GM19025 (cell line): ENCODE data around the gene SLC5A5.
"Not testable (repeated sequence)": the region's sequence is repeated elsewhere in the genome, so short reads cannot be mapped to it uniquely, and the experiment has no call there.

Source experiments
- ATAC-seq: cut with Tn5 transposase; IDR thresholded peaks from one replicate; pipeline ENCODE4 v1.9.1; 2021; ENCODE audit warnings: mild to moderate bottlenecking, low read depth, moderate library complexity; ENCODE audit not compliant: unreplicated experiment

The SLC5A5 gene

DNA sequence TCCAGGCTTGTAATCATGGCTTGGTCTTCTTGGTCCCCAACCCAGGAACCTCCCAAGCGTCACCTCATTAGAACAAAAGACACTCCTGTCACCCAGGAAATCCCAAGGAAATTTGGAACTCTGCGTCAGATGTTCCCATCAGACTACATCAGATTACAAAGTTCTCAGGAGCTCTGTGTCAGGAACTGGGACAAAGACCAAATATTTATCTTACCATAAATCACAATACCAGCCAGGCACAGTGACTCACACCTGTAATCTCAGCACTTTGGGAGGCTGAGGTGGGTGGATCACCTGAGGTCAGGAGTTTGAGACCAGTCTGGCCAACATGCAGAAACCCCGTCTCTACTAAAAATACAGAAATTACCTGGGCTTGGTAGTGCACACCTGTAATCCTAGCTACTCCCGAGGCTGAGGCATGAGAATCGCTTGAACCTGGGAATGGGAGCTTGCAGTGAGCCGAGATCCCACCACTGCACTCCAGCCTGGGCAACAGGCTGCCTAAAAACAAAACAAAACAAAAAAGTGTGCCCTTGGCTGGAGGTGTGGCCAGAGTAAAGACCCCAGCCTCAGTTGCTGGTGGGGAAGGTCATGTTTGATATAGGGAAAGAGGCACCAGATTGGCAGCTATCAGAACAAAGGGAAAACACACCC lies 44.3 kb downstream of the SLC5A5 start:
- no peak for ATAC-seq

DNA sequence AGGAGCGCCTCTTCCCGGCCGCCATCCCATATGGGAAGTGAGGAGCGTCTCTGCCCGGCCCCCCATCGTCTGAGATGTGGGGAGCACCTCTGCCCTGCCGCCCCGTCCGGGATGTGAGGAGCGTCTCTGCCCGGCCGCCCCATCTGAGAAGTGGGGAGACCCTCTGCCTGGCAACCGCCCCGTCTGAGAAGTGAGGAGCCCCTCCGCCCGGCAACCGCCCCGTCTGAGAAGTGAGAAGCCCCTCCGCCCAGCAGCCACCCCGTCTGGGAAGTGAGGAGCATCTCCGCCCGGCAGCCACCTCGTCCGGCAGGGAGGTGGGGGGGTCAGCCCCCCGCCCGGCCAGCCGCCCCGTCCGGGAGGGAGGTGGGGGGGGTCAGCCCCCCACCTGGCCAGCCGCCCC lies 46.4 kb downstream of the SLC5A5 start:
- ATAC-seq, result not testable (repeated sequence)

DNA sequence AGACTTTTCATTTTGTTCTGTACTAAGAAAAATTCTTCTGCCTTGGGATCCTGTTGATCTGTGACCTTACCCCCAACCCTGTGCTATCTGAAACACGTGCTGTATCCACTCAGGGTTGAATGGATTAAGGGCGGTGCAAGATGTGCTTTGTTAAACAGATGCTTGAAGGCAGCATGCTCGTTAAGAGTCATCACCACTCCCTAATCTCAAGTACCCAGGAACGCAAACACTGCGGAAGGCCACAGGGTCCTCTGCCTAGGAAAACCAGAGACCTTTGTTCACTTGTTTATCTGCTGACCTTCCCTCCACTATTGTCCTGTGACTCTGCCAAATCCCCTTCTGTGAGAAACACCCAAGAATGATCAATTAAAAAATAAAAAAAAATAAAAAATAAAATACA lies 47.4 kb downstream of the SLC5A5 start:
- ATAC-seq, result not testable (repeated sequence)

DNA sequence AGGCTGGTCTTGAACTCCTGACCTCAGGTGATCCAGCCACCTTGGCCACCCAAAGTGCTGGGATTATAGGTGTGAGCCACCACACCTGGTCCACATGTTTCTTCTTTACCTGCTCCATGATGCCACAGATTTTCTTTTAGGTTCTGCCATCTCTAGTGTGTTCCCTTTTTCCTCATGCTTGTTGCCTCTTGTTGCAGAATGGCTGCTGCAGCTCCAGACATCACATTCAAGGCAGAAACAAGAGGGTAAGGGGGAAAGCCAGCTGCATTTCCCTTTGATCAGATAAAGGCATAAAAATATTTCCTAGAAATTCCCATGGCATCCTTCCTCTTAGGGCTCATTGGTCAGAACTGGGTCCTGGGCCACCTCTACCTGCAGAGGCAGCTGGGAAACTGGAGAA lies 48.8 kb downstream of the SLC5A5 start:
- no peak for ATAC-seq

DNA sequence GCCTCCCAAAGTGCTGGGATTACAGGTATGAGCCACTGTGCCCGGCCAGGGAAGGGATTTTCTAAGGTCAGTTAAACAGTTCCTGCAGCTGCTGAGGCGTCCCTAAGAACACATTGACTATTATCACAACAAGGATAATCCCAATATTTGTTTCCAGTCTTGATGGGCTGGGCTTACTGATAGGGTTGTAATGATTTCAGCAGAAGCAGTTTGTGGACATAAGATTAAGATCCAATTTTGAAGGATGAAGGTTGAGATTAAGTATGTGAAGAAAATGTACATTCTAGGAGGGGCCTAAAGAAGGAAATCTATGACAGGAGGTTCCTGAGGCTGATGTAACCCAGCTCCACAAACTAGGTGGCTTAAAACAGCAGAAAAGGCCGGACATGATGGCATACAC lies 50.4 kb downstream of the SLC5A5 start:
- ATAC-seq, result no peak

DNA sequence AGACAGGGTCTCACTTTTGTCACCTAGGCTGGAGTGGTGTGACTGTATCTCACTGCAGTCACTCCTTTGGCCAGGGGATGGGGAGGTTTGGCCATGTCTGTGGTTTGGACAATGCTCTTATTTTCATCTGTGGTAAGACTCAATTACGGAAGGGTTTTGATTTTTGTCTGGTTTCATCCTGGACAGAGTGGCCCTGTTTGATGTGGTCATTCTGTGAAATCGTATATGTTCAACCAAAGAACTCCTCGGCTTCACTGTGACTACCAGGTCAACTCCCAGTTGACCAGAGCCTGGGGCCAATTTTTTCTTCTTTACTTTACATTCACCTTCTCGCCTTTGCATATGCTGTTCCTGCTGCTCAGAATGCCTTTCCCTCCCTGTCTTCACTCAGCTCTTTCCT lies 54.3 kb downstream of the SLC5A5 start:
- ATAC-seq, result no peak

DNA sequence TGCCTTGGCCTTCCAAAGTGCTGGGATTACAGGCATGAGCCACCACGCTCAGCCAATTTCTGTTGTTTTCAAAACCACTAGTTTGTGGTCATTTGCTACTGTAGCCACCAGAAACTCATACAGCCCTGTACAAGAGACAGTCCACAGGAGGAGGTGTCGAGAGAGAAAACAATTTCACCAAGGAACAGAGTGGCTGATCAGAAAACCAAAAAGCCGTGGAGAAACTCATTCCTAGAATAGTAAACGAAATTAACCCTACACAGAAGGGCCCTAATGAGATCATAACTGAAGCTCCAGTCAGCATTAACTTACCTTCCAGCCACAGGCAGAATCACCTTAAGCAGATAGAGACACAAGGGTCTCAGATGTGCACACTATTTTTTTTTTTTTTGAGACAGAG lies 57.3 kb downstream of the SLC5A5 start:
- no peak for ATAC-seq

DNA sequence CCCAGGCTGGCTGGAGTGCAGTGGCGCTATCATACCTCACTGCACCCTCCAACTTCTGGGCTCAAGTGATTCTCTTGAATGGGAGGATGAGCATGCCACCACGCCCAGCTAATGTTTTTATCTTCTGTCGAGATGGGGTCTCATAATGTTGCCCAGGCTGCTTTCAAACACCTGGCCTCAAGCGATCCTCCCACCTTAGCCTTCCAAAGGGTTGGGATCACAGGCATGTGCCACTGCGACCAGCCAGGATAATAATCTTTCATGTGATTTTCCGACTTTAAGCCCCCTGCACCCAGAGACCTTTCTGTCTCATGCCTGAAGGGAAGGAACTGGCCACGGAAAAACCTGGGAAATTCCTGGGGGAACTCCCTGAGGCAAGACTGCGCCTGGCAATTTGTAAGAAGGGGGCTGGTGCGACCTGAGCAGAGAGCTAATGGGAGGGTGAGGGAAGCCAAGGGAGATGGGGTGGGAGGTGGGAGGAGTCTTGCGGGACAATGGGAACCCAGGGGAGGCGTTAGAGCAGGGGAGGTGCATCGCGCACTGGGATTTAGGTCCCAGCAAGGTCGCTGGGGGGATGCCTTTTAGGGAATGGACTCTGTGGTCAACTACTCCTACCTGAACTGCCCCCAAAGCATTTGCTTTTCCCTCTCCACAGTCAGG lies 59.9 kb downstream of the SLC5A5 start:
- ATAC-seq, result no peak

DNA sequence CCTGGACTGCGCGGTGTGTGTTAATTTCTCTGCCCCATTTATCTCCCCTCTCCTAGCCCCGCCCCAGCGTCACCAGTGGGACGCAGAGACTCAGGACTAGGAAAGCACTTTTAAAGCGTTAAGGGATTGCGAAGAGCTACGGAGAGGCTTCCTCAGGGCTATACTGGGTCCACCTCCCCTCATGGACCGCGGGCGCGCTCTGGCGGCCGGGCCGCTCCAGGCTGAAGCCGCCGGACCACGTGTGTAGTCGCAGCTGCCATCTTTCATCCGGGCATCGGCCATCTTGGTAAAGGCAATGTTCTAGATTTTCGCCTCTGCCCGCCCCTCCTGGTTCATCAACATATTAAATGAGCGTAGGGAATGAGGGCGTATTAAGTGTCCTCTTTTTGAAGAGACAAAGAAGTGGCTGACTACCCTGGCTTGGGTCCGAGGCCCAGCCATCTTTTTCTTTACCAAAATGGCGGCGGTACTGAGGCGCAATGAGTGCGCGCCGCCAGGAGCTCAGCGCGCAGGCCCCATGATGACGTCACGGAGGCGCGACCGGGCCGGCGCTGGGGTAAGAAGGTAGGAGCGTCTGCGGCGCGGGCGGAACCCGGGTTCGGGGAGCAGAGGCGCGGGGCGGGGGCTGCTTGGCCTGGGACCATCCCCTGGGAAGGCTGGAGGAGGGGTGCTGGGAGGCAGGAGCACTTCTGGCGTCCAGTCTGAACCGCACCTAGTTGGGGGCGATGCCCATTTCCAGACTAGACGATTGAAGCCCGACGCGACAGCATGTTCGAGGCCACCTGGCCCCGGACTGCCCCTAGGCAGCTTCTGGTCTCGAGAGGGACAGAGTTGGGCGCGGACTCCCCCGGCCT lies 61.0 kb downstream of the SLC5A5 start, which contains the start of gene CCDC124:
TSS of gene CCDC124 (plus strand) at position 531 of the 854 bp plus-strand sequence. CDS start 3,406 bp downstream, outside the sequence.
- peak; percentile 69 for ATAC-seq

DNA sequence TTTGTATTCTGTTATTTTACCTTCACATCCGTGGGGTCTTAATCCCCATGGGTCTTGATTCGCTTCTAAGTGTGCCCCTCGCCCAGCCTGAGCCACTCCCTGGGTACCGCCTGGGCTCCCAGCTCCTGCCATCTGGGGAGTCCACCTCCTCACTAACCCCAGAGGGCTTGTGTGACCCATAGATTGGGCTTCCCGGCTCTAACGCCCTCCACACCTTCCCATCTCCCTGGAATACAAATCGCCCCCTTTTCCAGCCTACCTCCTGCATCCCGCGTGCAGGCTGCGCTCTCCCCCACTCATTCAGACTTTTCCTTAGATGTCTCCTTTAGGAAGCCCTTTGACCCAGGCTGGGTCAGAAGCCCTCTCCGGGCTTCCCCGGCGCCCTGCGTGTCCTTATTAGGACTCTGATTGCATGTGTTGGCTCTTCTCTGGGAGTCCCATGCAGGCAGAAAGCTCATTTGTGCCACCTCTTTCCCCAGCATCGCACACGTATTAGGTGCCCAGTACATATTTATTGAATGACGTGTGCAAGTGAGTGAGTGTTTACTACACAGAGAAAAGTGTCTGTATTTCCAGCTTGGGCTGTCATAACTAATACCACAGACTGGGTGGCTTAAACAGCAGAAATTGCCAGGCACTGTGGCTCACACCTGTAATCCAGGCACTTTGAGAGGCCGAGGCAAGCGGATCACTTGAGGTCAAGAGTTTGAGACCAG lies 61.8 kb downstream of the SLC5A5 start:
- no peak for ATAC-seq

DNA sequence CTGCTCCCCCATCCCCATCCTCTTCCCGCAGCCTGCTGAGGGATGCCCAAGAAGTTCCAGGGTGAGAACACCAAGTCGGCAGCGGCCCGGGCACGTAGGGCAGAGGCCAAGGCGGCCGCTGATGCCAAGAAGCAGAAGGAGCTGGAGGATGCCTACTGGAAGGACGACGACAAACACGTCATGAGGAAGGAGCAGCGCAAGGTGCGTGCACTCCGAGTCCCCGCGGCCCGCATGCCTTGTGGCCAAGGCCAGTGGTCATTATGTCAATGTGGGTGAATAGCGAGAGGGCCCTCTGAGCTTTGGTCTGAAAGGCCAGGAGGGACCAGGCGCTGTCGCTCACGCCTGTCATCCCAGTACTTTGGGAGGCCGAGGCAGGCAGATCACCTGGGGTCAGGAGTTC lies 64.6 kb downstream of the SLC5A5 start:
- ATAC-seq, result no peak

DNA sequence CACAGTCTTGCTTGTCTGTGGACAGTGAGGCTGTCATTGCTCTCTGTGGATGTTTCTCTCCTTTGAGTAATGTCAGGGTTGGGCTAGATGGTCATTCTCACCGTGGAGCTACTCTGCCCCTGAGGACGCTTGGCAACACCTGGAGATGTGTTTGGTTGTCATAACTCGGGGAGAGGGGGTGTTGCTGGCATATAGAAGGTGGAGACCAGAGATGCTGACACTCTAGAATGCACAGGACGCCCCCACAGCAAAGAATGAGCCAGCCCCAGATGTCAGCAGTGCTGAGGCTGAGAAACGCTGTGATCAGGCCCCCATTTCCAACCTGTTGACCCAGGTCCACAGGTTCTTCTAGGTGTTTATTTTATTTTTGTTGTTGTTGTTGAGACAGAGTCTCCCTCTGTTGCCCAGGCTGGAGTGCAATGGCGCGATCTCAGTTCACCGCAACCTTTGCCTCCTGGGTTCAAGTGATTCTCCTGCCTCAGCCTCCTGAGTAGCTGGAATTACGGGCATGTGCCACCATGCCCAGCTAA lies 65.7 kb downstream of the SLC5A5 start:
- no peak for ATAC-seq

DNA sequence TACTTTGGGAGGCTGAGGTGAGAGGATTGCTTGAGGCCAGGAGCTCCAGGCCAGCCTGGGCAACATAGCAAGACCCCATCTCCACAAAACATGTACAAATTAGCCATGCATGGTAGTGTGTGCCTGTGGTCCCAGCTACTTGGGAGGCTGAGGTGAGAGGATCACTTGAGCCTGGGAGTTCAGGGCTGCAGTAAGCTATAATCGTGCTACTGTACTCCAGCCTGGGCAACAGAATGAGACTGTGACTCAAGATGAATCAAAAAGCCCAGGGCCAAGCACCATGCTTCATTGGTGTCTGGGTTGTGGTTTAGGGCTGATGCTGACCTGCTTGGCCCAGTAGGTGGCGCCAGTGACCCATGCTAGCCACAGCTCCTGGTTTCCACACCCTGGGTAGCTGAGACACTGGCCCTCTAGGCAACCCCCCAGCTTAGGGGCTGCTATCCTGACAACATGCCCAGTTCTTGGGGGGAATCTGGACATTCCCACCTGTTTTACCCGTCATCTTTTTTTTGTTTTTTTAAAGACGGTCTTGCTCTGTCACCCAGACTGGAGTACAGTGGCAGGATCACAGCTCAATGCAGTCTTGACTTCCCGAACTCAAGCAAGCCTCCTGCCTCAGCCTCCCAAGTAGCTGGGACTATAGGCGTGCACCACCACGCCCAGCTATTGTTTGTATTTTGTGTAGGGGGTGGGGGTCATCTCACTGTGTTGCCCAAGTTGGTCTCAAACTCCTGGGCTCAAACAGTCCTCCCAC lies 66.5 kb downstream of the SLC5A5 start:
- peak; percentile 49 for ATAC-seq

DNA sequence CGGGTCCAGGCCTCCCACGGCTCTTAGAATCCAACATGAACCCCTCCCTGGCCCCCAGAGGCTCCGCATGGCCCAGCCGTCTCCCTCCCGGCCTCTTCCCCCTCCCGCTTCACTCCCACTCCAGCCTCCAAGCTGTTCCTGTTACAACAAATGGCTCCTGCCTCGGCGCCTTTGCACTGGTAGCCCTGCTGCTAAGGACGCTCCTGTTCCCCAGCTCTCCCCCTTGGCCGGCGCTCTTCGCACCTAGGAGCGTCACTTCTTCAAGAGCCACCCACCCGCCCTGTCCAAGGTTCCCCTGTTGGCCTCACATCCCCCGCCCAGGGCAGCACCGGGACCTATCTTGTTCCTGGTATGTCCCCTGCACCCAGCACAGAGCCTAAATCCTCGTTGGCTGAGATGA lies 70.4 kb downstream of the SLC5A5 start:
- no peak for ATAC-seq

DNA sequence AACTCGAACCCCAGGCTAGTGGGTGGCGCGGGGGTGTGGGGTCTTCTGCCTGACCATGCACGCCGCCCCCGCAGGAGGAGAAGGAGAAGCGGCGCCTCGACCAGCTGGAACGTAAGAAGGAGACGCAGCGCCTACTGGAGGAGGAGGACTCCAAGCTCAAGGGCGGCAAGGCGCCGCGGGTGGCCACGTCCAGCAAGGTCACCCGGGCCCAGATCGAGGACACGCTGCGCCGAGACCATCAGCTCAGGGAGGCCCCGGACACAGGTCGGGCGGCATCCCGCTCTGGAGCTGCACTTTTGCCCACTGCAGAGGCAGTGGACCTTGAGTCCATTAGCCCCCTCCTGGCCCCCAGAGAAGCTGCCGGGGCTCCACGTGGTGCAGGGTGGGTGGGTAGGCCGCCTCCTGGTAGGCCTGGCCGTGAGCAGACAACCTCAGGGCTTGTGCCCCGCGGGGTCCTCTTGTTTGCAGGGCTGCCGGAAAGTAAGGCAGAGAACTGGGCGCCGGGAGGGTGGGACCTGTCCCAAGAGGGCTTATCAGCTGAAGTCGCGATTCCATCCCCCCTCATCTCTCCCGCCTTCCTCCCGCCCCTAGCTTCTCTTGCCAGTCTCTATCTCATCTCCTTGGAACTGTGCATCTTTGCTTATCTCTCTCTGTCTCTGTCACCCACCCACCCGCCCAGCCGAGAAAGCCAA lies 71.0 kb downstream of the SLC5A5 start:
- no peak for ATAC-seq

DNA sequence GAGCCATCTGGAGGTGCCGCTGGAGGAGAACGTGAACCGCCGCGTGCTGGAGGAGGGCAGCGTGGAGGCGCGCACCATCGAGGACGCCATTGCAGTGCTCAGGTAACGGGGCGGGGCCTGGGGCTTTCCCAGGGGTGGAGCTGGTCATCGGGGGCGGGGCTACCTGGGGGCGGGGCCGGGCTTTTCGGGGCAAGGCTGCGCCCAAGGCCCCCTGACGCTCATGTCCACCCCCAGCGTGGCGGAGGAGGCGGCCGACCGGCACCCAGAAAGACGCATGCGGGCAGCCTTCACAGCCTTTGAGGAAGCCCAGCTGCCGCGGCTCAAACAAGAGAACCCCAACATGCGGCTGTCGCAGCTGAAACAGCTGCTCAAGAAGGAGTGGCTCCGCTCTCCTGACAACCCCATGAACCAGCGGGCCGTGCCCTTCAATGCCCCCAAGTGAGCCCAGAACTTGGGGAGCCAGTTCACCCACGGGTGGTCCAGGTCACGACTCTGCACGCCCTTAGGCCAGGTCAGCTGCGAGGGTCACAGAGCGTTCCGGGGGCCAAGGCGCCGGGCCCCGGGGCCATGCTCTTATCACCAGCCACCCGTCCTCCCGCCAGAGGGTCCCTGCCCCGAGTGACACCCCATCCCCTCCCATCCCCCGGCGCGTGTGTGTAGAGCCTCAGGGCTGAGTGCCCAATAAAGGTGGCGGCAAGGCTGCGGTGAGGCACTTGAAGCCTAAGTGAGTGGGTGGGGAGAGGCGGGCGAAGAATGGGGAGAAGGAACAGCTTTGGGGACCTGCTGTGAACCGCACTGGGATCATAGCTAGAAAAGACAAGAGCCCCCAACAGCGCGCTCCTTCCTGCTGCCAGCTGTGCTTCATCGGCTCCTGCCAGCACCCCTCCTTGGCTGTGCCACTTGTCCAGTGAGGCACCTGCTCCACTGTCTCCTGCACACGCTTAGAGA lies 71.8 kb downstream of the SLC5A5 start:
- no peak for ATAC-seq

DNA sequence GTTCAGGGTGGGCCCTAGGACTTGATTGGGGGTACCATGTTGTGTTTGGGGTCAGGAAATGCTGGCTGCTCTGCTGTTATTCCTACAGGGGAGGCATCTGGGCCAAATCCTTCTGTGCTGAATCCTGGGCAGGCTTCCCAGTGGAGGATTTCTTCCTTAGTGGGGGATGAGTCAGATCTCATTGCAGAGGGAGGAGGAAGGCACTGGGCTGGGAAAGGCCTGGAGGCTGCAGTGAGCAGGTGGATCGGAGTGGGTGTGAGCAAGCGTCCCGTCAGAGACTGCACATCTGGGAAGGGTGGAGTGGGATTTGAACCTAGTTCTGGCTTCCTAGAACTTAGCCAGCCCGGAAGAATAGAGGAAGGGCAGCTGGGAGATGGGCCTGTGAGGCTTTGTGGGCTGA lies 72.6 kb downstream of the SLC5A5 start:
- ATAC-seq, result no peak
